Measurements from ENCODE around the gene DDIT3. TPM values are rescaled to one million over a fixed set of nuclear protein-coding genes. Genes with fewer than 3 reads are reported as not detected.

Gene DDIT3
- total RNA-seq, 1 experiment from 2014 or later: 19.1 TPM

GRCh38 chr12:57547288-57548012 is 27.1 kb upstream of the DDIT3 start:
- DNase-seq (ENCODE audit: low read depth): no peak

- DNase-seq (ENCODE audit: low read depth): peak; percentile 96
These were observed 26.3 kb upstream of the DDIT3 start, which contains the start of gene DCTN2 for GRCh38 chr12:57546438-57547287. TSS of gene DCTN2 (minus strand) at chr12:57547192. CDS start at chr12:57547063, 129 bp downstream.

- DNase-seq (ENCODE audit: low read depth): no peak
These were observed 25.6 kb upstream of the DDIT3 start for GRCh38 chr12:57545809-57546437.

- DNase-seq (ENCODE audit: low read depth): no peak
These were observed 23.3 kb upstream of the DDIT3 start for GRCh38 chr12:57543581-57543980.

- DNase-seq (ENCODE audit: low read depth): no peak
These were observed 21.4 kb upstream of the DDIT3 start for GRCh38 chr12:57541717-57542116.

GRCh38 chr12:57541001-57541400 is 20.7 kb upstream of the DDIT3 start:
- no peak for DNase-seq (ENCODE audit: low read depth)

GRCh38 chr12:57539134-57539768 is 18.9 kb upstream of the DDIT3 start:
- no peak for DNase-seq (ENCODE audit: low read depth)

- no peak for DNase-seq (ENCODE audit: low read depth)
These were observed 16.3 kb upstream of the DDIT3 start for GRCh38 chr12:57536597-57536942.

- DNase-seq (ENCODE audit: low read depth): no peak
These were observed 15.7 kb upstream of the DDIT3 start for GRCh38 chr12:57535764-57536596.

GRCh38 chr12:57534991-57535543 is 14.8 kb upstream of the DDIT3 start:
- no peak for DNase-seq (ENCODE audit: low read depth)

- DNase-seq (ENCODE audit: low read depth): no peak
These were observed 13.9 kb upstream of the DDIT3 start for GRCh38 chr12:57534250-57534649.

- no peak for DNase-seq (ENCODE audit: low read depth)
These were observed 12.8 kb upstream of the DDIT3 start for GRCh38 chr12:57533108-57533507.

- DNase-seq (ENCODE audit: low read depth): no peak
These were observed 11.5 kb upstream of the DDIT3 start for GRCh38 chr12:57531836-57532235.

GRCh38 chr12:57530396-57531142 is 10.3 kb upstream of the DDIT3 start:
- no peak for DNase-seq (ENCODE audit: low read depth)

GRCh38 chr12:57529831-57530230 is 9.5 kb upstream of the DDIT3 start:
- DNase-seq (ENCODE audit: low read depth): no peak

GRCh38 chr12:57528831-57529555 is 8.7 kb upstream of the DDIT3 start:
- DNase-seq (ENCODE audit: low read depth): no peak

- no peak for DNase-seq (ENCODE audit: low read depth)
These were observed 7.9 kb upstream of the DDIT3 start for GRCh38 chr12:57528176-57528575.

GRCh38 chr12:57527184-57527583 is 6.9 kb upstream of the DDIT3 start:
- no peak for DNase-seq (ENCODE audit: low read depth)

GRCh38 chr12:57526477-57527126 is 6.3 kb upstream of the DDIT3 start:
- DNase-seq (ENCODE audit: low read depth): no peak

All from RPMI7951 (cell line).